Melanocyte of skin (primary cell): ENCODE data around the gene MLLT1. TPM values are rescaled to one million over a fixed set of nuclear protein-coding genes. Genes with fewer than 3 reads are reported as not detected.

Experiments
- small RNA-seq, 2 donors: library from RNA; depleted of rRNA; stranded (forward); fragments of <200 nt; gene quantifications; one replicate each; pipeline ENCODE3, GENCODE V24; 2012
- total RNA-seq, 2 donors: library from RNA; depleted of rRNA; stranded (reverse); fragments of >200 nt; gene quantifications; 2 replicates each; pipeline ENCODE4 v1.2.3, GENCODE V29; 2012

MLLT1 gene
- total RNA-seq = 1 to 10 TPM; 7.2 to 9.0 TPM

GRCh38 chr19:6279931-6280591 is at the start of gene MLLT1:
MLLT1 (minus strand) TSS chr19:6279975; CDS start chr19:6279784, 191 bp downstream.

Small RNA genes lying within 50 kb of the gene (small RNA-seq; reads per million reads assigned to genes)
- gene AC011471.1 = 0 reads per million in 2 donors

Other genes with a start within 250 kb of the MLLT1 start
- gene RFX2, start 169.5 kb downstream of the MLLT1 start, total RNA-seq = 1 to 10 TPM; 1.7 to 3.3 TPM
- not detected for gene ACSBG2, start 144.3 kb downstream of the MLLT1 start, total RNA-seq
- not detected for gene ACER1, start 53.6 kb upstream of the MLLT1 start, total RNA-seq
- gene CLPP, start 81.6 kb upstream of the MLLT1 start, total RNA-seq = 10 to 100 TPM; 61.3 to 93.9 TPM
- gene ALKBH7, start 92.8 kb upstream of the MLLT1 start, total RNA-seq = 10 to 100 TPM; 36.5 to 40.6 TPM
- gene PSPN, start 96.0 kb upstream of the MLLT1 start, total RNA-seq = 1 to 10 TPM; 1.3 to 1.4 TPM
- 10 to 100 TPM; 43.7 to 60.3 TPM for gene GTF2F1, start 113.2 kb upstream of the MLLT1 start, total RNA-seq
- gene KHSRP, start 144.8 kb upstream of the MLLT1 start, total RNA-seq = 100 to 1,000 TPM; 122 to 185 TPM
- gene SLC25A41, start 153.8 kb upstream of the MLLT1 start, total RNA-seq = not detected
- gene SLC25A23, start 179.8 kb upstream of the MLLT1 start, total RNA-seq = 10 to 100 TPM; 17.6 to 46.5 TPM
- not detected for gene CRB3, start 184.3 kb upstream of the MLLT1 start, total RNA-seq
- gene DENND1C, start 201.8 kb upstream of the MLLT1 start, total RNA-seq = under 1 TPM; under 0.01 TPM
- 10 to 100 TPM; 32.0 to 53.6 TPM for gene TUBB4A, start 222.3 kb upstream of the MLLT1 start, total RNA-seq